ENCODE measurements around the gene FBF1. TPM values are rescaled to one million over a fixed set of nuclear protein-coding genes. Genes with fewer than 3 reads are reported as not detected.
"Not testable (repeated sequence)": the region's sequence is repeated elsewhere in the genome, so short reads cannot be mapped to it uniquely, and the experiment has no call there.

FBF1 gene
- polyA plus RNA-seq, 3 donors: 9.7 to 13.3 (median 13.1) TPM

- DNase-seq: no peak
Observed at GRCh38 chr17:75895370-75896155, 45.3 kb downstream of the FBF1 start.

GRCh38 chr17:75894049-75894733 lies 46.7 kb downstream of the FBF1 start:
- DNase-seq: no peak

GRCh38 chr17:75893305-75894048 lies 47.4 kb downstream of the FBF1 start:
- no peak for DNase-seq

GRCh38 chr17:75892556-75893224 lies 48.2 kb downstream of the FBF1 start:
- DNase-seq: no peak

GRCh38 chr17:75891605-75892555 lies 49.0 kb downstream of the FBF1 start:
- DNase-seq: no peak

DNA sequence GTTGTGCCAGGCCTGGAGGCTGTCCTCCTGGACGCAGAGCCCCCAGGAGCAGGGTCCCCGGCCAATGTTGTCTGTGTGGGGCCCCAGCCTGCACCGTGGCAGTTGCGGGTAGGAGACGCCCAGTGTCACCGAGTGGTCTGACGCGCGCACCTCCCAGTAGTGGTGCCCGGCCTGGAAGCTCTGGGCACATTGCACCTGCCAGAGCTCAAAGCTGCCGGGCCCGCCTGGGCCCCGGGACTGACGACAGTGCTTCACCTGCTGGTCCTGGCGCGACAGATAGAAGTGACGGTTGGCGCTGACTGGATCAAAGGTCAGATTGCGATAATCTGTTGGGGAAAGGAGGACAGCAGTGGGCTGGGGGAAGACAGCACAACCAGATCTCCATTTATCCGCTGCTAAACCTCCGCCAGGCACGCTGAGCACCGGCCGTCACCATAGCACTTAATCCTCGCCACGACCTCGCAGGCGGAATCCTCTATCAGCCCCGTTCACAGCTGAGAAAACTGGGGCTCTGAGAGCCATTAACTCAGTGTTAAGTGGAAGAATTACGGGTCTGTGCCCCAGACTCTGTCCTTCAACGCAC lies 49.7 kb downstream of the FBF1 start:
- DNase-seq: no peak

DNA sequence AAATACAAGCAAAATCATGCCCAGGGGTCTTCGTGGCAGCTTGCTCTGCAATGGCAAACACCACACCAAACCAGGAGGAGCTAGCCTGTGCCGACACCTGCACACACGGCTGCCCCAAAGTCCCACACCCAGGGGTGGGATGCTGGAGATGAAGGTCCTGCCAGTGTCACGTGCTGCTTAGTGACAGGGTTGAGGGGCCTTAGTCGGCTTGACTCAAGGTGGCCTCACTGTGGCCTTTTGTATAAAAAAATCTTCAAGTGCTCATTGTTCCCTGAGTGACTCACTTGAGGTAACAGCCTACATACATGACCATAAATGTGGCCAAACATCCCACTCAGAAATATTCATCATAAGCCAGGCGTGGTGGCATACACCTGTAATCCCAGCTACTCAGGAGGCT lies 51.4 kb downstream of the FBF1 start:
- no peak for DNase-seq

DNA sequence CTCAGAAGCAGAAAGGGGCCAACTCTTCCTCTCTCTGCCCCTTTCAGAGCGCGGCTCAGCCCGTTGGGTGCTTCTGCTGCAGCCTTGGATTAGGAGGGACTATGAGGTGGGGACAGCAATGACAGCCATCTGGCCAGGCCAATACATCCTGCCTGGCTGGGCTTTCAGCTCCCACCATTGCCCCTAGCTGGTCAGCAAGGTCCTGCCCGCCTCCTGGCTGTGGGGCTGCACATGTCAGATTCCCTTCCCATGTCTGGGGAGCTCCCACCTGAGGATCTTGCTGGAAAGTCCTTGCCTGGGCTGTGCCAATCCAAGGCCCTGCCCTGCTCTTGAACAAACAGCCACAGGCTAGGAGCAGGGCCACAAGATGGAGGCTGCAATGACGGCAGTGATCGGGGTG lies 52.4 kb downstream of the FBF1 start:
- DNase-seq: no peak

GRCh38 chr17:75885860-75886259 lies 55.0 kb downstream of the FBF1 start:
- DNase-seq: not testable (repeated sequence)

DNA sequence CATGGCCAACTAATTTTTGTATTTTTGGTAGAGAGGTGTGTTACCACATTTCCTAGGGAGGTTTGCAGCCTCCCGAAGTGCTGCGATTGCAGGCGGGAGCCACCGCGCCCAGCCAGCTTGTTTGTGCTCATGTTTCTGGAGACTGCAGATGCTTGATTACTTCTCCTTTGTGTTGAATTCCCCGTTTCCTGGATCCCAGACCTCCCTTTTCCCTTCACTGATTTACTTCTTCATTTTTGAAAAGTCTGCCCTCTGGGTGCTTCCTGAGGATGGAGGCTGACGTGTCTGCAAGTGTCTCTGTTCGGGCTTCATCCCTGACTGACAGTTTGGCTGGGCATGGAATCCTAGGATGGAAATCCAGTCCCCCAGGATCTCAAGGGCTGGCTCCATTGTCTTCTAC lies 55.4 kb downstream of the FBF1 start:
- no peak for DNase-seq

GRCh38 chr17:75881678-75882454 lies 59.0 kb downstream of the FBF1 start:
- no peak for DNase-seq

DNA sequence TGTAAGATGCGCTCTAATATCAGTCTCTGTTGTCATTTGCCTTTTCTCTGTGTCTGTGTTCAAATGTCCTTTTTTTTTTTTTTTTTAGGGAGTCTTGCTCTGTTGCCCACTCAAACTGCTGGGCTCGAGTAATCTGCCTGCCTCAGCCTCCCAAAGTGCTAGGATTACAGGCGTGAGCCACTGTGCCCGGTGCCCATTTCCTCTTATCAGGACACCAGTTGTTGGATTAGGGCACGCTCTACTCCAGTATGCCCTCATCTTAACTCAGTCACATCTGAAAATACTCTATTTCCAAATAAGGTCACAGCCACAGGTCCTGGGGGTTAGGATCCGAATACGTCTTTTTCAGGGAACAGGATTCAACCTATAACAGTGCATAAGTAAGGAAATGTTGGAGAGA lies 60.6 kb downstream of the FBF1 start:
- no peak for DNase-seq

DNA sequence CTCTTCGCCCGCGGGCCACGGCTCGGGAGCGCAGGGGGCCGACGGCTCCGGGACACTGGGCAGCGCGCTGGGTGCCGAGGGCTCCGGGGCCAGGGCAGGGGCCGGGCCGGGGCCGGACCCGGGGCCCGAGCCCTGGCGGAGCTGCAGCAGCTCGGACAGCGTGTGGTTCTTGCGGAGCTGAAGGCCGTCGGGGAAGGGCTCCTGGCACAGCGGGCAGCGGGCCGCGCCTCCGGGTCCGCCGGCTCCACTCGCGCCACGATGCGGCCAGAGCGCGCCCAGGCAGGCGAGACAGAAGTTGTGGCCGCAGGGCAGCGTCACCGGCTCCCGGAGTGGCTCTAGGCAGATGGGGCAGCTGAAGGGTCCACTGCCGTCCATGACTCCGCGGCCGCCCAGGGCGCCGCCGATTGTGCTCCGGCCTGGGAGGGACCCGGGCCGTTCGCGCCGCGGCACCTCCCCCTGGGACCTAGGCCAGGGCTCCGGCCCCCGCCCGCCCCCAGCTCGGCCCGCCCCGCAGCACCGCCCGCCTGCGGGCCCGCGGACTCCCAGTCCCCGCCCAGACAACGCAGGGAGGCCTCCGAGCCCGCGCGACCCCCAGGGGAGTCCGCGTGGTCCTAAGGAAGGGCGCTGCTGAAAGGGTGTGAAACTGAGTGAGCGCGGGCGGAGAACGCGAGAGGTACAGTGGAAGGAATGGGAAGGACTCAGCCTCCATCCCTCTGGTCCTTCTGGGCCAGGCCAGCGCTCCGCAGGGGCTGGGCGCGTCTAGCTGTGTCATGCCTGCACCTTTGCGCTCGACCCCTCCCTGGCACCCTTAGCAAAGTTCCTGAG lies 62.5 kb downstream of the FBF1 start, which contains the start of gene TRIM47:
Gene TRIM47, minus strand, starts transcription at position 408 of the 825 bp plus-strand sequence. Its CDS starts 33 bp downstream, at position 375.
- DNase-seq: no peak

DNA sequence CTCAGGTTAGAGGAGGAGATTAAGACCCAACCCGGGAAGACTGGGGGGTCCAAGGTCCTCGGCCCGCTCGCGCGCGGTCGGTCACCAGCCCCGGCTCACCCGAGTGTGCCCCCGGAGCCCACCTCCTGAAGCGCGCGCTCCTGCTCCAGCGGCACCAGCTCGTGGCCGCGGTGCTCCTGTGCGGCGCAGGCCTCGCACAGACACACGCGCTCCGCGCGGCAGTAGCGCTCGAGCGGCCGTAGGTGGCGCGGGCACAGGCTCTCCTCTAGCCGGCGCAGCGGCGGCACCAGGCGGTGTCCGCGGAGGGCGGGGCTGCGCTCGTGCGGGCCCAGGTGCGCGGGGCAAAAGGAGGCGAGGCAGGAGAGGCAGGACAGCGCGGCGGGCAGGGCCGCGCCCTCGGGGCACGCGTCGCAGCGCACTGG lies 63.1 kb downstream of the FBF1 start:
- peak; percentile 71 for DNase-seq

GRCh38 chr17:75876938-75877751 lies 63.7 kb downstream of the FBF1 start:
- DNase-seq: peak; percentile 64

DNA sequence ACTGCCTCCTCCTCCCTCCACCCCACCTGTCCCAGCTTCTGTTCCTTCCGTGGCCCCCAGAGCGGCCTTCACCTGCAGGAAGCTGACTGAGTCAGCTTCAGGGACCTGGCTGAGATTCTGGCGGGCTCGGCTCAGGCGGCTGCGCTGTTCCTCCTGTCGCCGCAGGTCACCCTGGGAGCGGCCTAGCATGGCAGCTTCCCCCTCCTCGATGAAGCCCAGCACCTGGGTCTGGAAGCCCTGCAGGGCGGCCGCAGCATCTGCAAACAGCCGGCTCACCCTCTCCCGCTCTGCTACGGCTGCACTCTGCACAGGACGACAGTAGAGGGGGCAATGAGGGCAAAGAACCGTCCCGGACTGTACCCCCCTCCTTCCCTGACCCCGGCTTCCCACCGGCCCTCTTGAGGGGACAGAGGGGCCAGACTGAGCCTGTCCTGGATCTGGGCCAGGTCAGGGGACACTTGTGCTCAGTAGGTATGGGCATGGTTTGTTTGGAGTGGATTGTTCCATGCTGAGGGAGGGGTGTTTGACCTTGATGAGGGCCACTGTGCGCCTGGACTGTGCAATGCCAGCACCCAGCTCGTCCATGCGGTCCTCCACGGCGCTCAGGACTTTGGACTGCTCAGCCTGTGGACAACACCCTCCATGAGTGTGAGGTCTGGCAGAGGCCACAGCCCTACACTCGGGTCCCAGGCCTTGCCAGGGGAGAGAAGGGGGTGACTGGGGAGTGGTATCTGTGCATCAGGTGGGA lies 64.5 kb downstream of the FBF1 start:
- no peak for DNase-seq

DNA sequence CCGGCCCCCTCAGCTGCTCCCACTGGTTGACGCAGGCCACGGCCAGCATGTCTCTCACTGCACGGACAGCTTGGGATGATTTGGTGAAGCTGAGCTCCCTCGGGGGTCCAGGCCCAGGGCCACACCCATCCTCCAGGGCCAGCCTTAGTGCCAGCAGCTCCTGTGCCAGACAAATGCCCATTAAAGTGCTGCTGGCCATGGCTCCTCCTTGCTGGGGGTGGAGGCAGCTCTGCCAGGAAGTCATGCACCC lies 65.0 kb downstream of the FBF1 start:
- no peak for DNase-seq

Data from renal pelvis (tissue), 4 donors.